Glutamatergic neuron (in vitro differentiated cells): ENCODE data around the gene MAGI3. TPM values are rescaled to one million over a fixed set of nuclear protein-coding genes. Genes with fewer than 3 reads are reported as not detected.

Experiments used
- DNase-seq: peaks from one replicate; pipeline ENCODE4 v3.0.0; 2022
- H3K27ac Mint-ChIP-seq: one replicate; pipeline ENCODE4 v1.8.0; 2020; ENCODE audit warnings: mild to moderate bottlenecking, mixed read lengths, inconsistent platforms; ENCODE audit not compliant: unreplicated experiment
- H3K27me3 Mint-ChIP-seq: one replicate; pipeline ENCODE4 v1.8.0; 2020; ENCODE audit warnings: mild to moderate bottlenecking, moderate library complexity, mixed read lengths, inconsistent platforms; ENCODE audit not compliant: unreplicated experiment
- H3K36me3 Mint-ChIP-seq: one replicate; pipeline ENCODE4 v1.8.0; 2020; ENCODE audit warnings: mild to moderate bottlenecking, mixed read lengths, inconsistent platforms; ENCODE audit not compliant: unreplicated experiment
- H3K4me1 Mint-ChIP-seq: one replicate; pipeline ENCODE4 v1.8.0; 2020; ENCODE audit warnings: mild to moderate bottlenecking, low read depth, mixed read lengths, inconsistent platforms; ENCODE audit not compliant: unreplicated experiment
- H3K4me3 Mint-ChIP-seq: one replicate; pipeline ENCODE4 v1.8.0; 2020; ENCODE audit warnings: mild to moderate bottlenecking, mixed read lengths, inconsistent platforms; ENCODE audit not compliant: unreplicated experiment
- H3K9me3 Mint-ChIP-seq: one replicate; pipeline ENCODE4 v1.8.0; 2020; ENCODE audit warnings: mild to moderate bottlenecking, moderate library complexity, mixed read lengths, inconsistent platforms; ENCODE audit not compliant: unreplicated experiment
- CTCF ChIP-seq: fragments of 200-600 bp; sonication (generic); IDR thresholded peaks from one replicate; pipeline ENCODE4 v1.5.0; 2021; ENCODE audit not compliant: partially characterized antibody, unreplicated experiment
- total RNA-seq: library from RNA; stranded (reverse); fragmentation: NEBNext Ultra II Directional; extraction: Animal tissue kit (Norgen Biotek cat#: 25700); gene quantifications from one replicate; pipeline ENCODE4 v1.2.1, GENCODE V29; 2021; ENCODE audit not compliant: unreplicated experiment

MAGI3 gene
- total RNA-seq, 1 donor from 2014 or later: 26.3 TPM

DNA sequence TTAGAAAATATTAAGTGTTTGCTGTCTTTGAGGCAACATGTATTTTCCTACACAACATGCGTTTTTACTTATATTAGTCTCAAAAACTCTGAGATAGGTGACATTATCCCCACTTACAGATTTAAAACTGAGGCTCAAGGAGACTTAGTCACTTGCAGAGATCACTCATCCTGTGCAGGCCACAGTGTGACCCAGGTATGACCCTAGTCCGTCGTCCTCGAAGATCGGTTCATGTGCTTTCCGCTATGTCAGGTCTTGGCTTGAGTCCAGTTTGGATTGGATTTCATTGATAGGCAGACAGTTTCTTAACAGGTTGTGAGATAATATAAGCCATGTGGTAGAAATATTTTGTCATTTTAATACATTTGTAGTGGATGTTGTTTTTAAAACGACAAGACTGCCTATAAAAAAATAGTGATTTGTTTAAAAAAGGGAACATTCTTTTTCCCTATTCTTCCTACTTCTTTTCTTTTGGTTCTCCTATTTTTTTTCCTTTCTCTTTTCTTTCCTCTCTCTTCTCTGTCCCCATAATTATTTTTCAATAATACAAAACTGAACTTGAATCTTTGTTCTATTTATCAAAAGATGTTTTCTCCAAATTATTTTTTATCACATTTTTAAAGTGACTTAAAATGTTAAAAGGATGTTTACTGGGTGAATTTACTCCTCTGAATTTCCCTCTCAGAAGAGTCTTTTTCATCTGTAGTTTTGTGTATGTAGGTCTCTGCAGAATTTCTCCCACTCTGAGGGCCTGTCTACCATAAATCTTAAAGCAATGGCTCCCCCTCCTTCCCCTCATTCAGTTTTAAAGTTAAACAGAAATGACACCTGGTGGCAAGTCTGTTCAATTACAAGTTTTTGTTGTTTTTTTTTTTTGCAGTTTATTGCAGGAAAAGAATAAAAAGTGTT is 287.2 kb downstream of the MAGI3 start:
- peaks cover 2% of the 10 kb centered on the region for H3K27me3 Mint-ChIP-seq
- peak; percentile 86 for TF ChIP-seq CTCF
- no peak for DNase-seq
- no peaks in the 10 kb centered on the region for H3K36me3 Mint-ChIP-seq
- no peak overlapping the region for H3K4me3 Mint-ChIP-seq
- H3K9me3 Mint-ChIP-seq: peaks cover 3% of the 10 kb centered on the region
- H3K4me1 Mint-ChIP-seq: peaks cover 4% of the 10 kb centered on the region
- H3K27ac Mint-ChIP-seq: no peak overlapping the region

- Mint-ChIP-seq H3K9me3 (peaks cover 3% of the 10 kb centered on the region), H3K4me3 (no peak overlapping the region), H3K27me3 (peaks cover 2% of the 10 kb centered on the region), H3K36me3 (no peaks in the 10 kb centered on the region), H3K4me1 (peaks cover 9% of the 10 kb centered on the region), H3K27ac (no peak overlapping the region)
- TF ChIP-seq CTCF: peak; percentile 52
- DNase-seq: no peak
Observed at GRCh38 chr1:113678159-113678469, 287.8 kb downstream of the MAGI3 start.

GRCh38 chr1:113681596-113682337 is 291.5 kb downstream of the MAGI3 start:
- Mint-ChIP-seq H3K9me3 (peaks cover 3% of the 10 kb centered on the region), H3K4me3 (no peak overlapping the region), H3K27me3 (peaks cover 2% of the 10 kb centered on the region), H3K4me1 (peaks cover 9% of the 10 kb centered on the region), H3K27ac (peak overlapping the region; percentile 57), H3K36me3 (no peaks in the 10 kb centered on the region)
- no peak for DNase-seq
- TF ChIP-seq CTCF: no peak

GRCh38 chr1:113683384-113684152 is 293.3 kb downstream of the MAGI3 start:
- peaks cover 9% of the 10 kb centered on the region for H3K4me1 Mint-ChIP-seq
- no peak for DNase-seq
- H3K9me3 Mint-ChIP-seq: peaks cover 3% of the 10 kb centered on the region
- peak overlapping the region; percentile 0 for H3K27ac Mint-ChIP-seq
- no peak for TF ChIP-seq CTCF
- H3K36me3 Mint-ChIP-seq: no peaks in the 10 kb centered on the region
- no peak overlapping the region for H3K4me3 Mint-ChIP-seq
- peaks cover 2% of the 10 kb centered on the region for H3K27me3 Mint-ChIP-seq
